ENCODE measurements around the gene LDLRAD4. TPM values are rescaled to one million over a fixed set of nuclear protein-coding genes. Genes with fewer than 3 reads are reported as not detected.

Gene LDLRAD4
- total RNA-seq, 4 donors from 2014 or later = 14.0 to 36.9 (median 29.3) TPM

DNA sequence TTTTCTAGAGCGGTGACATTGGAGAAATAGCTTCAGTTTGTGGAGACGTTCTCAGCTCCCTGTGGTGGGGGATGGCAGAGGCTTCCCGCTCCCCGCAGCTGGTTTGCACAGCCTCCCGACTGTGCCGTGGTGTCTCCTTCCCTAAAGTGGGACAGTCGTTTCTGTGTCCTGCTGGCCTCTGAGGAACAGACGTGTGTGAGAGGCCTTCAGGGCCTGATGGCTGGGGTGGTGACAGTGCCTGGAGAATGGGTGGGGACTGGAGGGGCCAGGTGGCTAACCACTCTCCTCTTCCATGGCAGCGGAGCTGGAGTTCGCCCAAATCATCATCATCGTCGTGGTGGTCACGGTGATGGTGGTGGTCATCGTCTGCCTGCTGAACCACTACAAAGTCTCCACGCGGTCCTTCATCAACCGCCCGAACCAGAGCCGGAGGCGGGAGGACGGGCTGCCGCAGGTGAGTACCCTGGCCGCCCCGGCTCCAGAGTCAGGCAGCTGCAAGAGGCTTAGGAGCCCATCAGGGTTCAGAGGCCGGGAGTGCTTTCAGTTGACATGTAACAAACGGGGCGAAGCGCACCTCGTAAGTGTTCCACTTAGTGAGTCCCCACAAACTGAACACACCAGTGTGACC, 402.4 kb downstream of the LDLRAD4 start:
- Histone ChIP-seq H3K36me3 (no peaks in the 10 kb centered on the region), H3K4me1 (peaks cover 0 to 8% (median 1%) of the 10 kb centered on the region in 4 donors), H3K9me3 (no peaks in the 10 kb centered on the region), H3K4me3 (no peak overlapping the region), H3K27me3 (no peaks in the 10 kb centered on the region), H3K27ac (no peak overlapping the region)
- WGBS, 2 donors = 93% methylated on average over 18 to 27 of the region's 29 CpGs
- no peak for DNase-seq (ENCODE audit: low spot score in 2 of 2)
- no peak for TF ChIP-seq POLR2A (IDR thresholded peaks at IDR 0.05)
- TF ChIP-seq, protein P1, sequence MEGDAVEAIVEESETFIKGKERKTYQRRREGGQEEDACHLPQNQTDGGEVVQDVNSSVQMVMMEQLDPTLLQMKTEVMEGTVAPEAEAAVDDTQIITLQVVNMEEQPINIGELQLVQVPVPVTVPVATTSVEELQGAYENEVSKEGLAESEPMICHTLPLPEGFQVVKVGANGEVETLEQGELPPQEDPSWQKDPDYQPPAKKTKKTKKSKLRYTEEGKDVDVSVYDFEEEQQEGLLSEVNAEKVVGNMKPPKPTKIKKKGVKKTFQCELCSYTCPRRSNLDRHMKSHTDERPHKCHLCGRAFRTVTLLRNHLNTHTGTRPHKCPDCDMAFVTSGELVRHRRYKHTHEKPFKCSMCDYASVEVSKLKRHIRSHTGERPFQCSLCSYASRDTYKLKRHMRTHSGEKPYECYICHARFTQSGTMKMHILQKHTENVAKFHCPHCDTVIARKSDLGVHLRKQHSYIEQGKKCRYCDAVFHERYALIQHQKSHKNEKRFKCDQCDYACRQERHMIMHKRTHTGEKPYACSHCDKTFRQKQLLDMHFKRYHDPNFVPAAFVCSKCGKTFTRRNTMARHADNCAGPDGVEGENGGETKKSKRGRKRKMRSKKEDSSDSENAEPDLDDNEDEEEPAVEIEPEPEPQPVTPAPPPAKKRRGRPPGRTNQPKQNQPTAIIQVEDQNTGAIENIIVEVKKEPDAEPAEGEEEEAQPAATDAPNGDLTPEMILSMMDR (IDR thresholded peaks at IDR 0.05) = no peak
- no peak for TF ChIP-seq EP300 (IDR thresholded peaks at IDR 0.05)

DNA sequence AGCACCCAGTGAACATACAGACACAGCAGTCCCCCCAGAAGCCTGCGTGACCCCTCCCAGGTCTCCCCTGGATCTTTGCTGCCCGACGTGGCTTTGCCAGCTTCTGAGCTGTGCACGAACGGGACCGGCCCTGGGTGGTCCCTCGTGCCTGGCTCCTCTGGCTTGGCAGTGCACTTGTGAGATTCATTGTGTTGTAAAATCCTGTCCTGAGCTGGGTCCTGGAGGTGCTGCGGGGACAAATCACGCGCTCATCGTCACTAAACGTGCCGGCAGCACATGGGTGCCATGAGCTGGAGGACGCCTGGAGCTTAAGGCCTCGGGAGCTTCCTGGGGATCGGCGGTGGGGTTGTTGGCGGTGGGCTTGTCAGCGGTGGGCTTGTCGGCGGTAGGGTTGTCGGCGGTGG, 402.9 kb downstream of the LDLRAD4 start:
- WGBS, 2 donors = 94 to 97% methylated on average over 22 to 23 of the region's 23 CpGs
- Histone ChIP-seq H3K9me3 (no peaks in the 10 kb centered on the region), H3K27ac (no peak overlapping the region), H3K4me1 (peaks cover 0 to 8% (median 1%) of the 10 kb centered on the region in 4 donors), H3K4me3 (no peak overlapping the region), H3K27me3 (no peaks in the 10 kb centered on the region), H3K36me3 (no peaks in the 10 kb centered on the region)
- DNase-seq (ENCODE audit: low spot score in 2 of 2) = no peak
- TF ChIP-seq, protein P1 (IDR thresholded peaks at IDR 0.05) = no peak
- TF ChIP-seq POLR2A (IDR thresholded peaks at IDR 0.05) = no peak
- TF ChIP-seq EP300 (IDR thresholded peaks at IDR 0.05) = no peak

DNA sequence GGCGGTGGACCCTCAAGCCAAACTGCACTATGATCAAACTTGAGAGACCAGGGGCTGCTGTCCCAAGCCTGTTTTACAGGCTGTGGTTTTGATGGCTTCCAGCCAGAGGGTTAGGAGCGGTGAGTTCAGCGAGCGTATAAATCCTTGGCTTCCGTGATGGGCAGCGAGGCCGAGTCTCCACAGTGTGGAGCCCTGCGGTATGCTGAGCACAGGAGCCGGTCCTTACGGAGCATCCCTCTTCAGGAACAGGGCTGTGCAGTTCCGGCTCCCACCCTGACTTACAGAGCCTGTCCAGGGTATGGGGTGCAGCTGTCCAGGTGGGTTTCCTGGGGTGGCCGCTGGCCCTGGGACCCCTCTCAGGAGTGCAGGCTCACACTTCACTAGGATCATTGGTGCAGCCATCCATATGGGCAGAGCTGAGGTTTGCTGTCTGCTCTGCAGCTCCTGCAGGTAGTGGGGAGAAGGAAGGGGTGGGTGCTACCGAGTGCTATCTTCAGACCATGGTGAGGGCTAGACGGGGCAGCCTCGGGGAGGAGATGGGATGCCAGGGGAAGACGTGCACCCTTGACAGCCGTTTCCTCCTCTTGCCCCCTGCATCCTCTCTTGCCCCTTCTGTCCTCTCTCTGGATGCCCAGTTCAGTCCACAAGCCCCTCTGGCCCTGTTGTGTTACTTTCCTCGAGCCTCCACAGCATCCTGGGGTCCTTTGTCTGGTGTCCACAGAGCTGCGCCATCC, 403.5 kb downstream of the LDLRAD4 start:
- WGBS, 2 donors = 88 to 94% methylated on average over 9 to 19 of the region's 19 CpGs
- TF ChIP-seq POLR2A (IDR thresholded peaks at IDR 0.05) (no peak), EP300 (IDR thresholded peaks at IDR 0.05) (no peak)
- TF ChIP-seq, protein P1 (IDR thresholded peaks at IDR 0.05) = no peak
- no peak for DNase-seq (ENCODE audit: low spot score in 2 of 2)
- no peaks in the 10 kb centered on the region for H3K27me3 ChIP-seq
- no peaks in the 10 kb centered on the region for H3K36me3 ChIP-seq
- H3K4me3 ChIP-seq = no peak overlapping the region
- peaks cover 0 to 8% (median 1%) of the 10 kb centered on the region in 4 donors for H3K4me1 ChIP-seq
- no peaks in the 10 kb centered on the region for H3K9me3 ChIP-seq
- H3K27ac ChIP-seq = no peak overlapping the region

DNA sequence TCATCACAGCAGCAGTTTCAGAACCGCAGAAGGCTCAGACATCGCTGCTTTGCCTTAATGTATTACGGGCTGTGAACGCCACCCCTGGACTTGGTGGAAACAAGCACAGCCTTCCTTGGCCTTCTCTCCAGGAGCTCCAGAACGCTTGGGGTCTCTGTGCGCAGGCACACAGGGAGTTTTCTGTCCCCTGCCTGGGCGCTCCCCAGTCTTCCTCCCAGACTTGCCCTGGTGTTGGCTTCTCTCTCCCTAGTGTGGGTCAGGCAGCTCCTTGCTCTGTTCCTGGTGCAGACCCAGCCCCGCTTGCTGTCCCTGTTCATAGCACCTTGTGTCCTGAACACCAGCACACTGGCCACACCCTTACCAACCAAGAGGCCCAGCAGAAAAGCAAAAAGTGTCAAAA, 404.2 kb downstream of the LDLRAD4 start:
- DNase-seq (ENCODE audit: low spot score in 2 of 2) = no peak
- H3K27me3 ChIP-seq = no peaks in the 10 kb centered on the region
- H3K4me3 ChIP-seq = no peak overlapping the region
- no peaks in the 10 kb centered on the region for H3K36me3 ChIP-seq
- peaks cover 0 to 8% (median 1%) of the 10 kb centered on the region in 4 donors for H3K4me1 ChIP-seq
- H3K9me3 ChIP-seq = no peaks in the 10 kb centered on the region
- 92 to 98% methylated on average over 8 of the region's 8 CpGs for WGBS, 2 donors
- TF ChIP-seq, protein P1 (IDR thresholded peaks at IDR 0.05) = no peak
- TF ChIP-seq POLR2A (IDR thresholded peaks at IDR 0.05) (no peak), EP300 (IDR thresholded peaks at IDR 0.05) (no peak)
- no peak overlapping the region for H3K27ac ChIP-seq

DNA sequence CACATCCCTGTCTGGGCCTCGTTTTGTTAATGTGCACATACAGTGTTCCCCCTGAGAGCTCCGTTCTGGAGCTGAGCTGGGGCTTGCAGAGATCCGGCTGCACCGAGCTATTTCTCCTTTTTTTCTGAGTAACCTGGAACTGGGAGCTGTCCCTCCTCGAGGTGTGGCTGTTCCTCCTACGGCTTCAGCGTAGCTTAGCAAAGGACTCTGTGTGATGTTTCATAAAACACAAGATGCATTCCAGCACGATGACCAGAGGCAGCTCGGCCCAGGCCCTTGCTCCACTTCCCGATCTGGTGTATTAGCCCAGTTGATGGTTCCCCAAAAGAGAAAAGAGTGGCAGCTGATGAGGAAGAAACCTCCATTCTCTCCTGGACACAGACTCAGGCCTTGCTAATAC, 404.8 kb downstream of the LDLRAD4 start:
- Histone ChIP-seq H3K27ac (no peak overlapping the region), H3K4me3 (no peak overlapping the region), H3K4me1 (peaks cover 0 to 6% (median 1%) of the 10 kb centered on the region in 4 donors), H3K27me3 (no peaks in the 10 kb centered on the region), H3K9me3 (no peaks in the 10 kb centered on the region), H3K36me3 (no peaks in the 10 kb centered on the region)
- no peak for DNase-seq (ENCODE audit: low spot score in 2 of 2)
- TF ChIP-seq POLR2A (IDR thresholded peaks at IDR 0.05) (no peak), EP300 (IDR thresholded peaks at IDR 0.05) (no peak)
- TF ChIP-seq, protein P1 (IDR thresholded peaks at IDR 0.05) = no peak
- WGBS, 2 donors = 65 to 75% methylated on average over 10 of the region's 10 CpGs

Measured in tibial nerve (tissue), 4 donors.